ENCODE measurements around the gene CDC6.

DNA sequence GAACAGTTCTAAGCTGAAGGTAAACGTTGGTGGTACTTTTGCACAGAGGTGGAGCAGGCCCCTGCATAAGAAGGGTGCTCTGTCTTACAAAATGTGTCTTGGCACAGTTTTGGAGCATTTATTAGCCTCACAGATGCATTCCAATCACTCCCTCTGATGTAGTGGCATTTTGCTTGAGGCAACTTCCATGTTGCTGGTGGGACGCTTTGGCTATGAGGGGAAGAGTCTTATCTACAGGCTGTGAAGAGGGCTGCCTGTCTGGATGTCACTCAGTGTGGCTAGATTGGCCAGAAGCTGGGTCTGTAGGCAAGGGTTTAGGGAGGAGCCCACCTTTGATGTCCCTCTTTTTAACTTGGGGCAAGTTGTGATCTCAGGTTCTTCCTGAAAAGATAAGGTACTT lies 18.7 kb downstream of the CDC6 start:
- TF ChIP-seq CTCF (IDR thresholded peaks at IDR 0.05; ENCODE audit: extremely low read depth in 1 of 2, insufficient read depth in 1 of 2, low read depth in 1 of 2, low read length in 2 of 2) (no peak), POLR2A (IDR thresholded peaks at IDR 0.05; ENCODE audit: low read depth, low read length) (no peak), EZH2 (IDR thresholded peaks at IDR 0.05; ENCODE audit: borderline replicate concordance, low read depth, low read length, severe bottlenecking) (no peak), POLR2AphosphoS5 (IDR thresholded peaks at IDR 0.05; ENCODE audit: insufficient read depth, low read depth, low read length) (no peak), GATA2 (IDR thresholded peaks at IDR 0.05; ENCODE audit: insufficient read depth, insufficient read length, low read depth, low read length) (no peak), FOS (IDR thresholded peaks at IDR 0.05; ENCODE audit: borderline replicate concordance, insufficient read depth, low read length) (no peak), JUN (IDR thresholded peaks at IDR 0.05; ENCODE audit: borderline replicate concordance, insufficient read depth, insufficient read length, low read depth) (no peak), MYC (IDR thresholded peaks at IDR 0.05; ENCODE audit: low read depth, low read length) (no peak)
- TF ChIP-seq, protein P1, sequence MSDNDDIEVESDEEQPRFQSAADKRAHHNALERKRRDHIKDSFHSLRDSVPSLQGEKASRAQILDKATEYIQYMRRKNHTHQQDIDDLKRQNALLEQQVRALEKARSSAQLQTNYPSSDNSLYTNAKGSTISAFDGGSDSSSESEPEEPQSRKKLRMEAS (IDR thresholded peaks at IDR 0.05; ENCODE audit: insufficient read depth, insufficient read length) = no peak

All from endothelial cell of umbilical vein (primary cell).